Effector memory CD4-positive, alpha-beta T cell (primary cell): ENCODE data around the gene RPS6KL1.

Experiments used
- DNase-seq, 3 donors: peaks; one replicate each; pipeline ENCODE4 v3.0.0-alpha.2; 2020
- H3K27ac ChIP-seq: 2 replicates; pipeline ENCODE4 v1.7.0; 2013; ENCODE audit warnings: mild to moderate bottlenecking, low read length, moderate library complexity; ENCODE audit not compliant: insufficient read depth, poor library complexity, severe bottlenecking
- H3K27me3 ChIP-seq: replicated peaks from 2 replicates; pipeline ENCODE4 v1.7.0; 2013; ENCODE audit warnings: mild to moderate bottlenecking, low read length; ENCODE audit not compliant: insufficient read depth, control insufficient read depth, poor library complexity, severe bottlenecking
- H3K36me3 ChIP-seq: 2 replicates; pipeline ENCODE4 v1.7.0; 2013; ENCODE audit warnings: mild to moderate bottlenecking, low read length, moderate library complexity; ENCODE audit not compliant: control insufficient read depth, insufficient read depth
- H3K4me1 ChIP-seq: 2 replicates; pipeline ENCODE4 v1.7.0; 2013; ENCODE audit warnings: low read length, mild to moderate bottlenecking; ENCODE audit not compliant: control insufficient read depth, insufficient read depth, poor library complexity, severe bottlenecking
- H3K4me3 ChIP-seq: 2 replicates; pipeline ENCODE4 v1.7.0; 2013; ENCODE audit warnings: low read length, low read depth, mild to moderate bottlenecking; ENCODE audit not compliant: insufficient read depth, poor library complexity, severe bottlenecking
- H3K9me3 ChIP-seq: 2 replicates; pipeline ENCODE4 v1.7.0; 2013; ENCODE audit warnings: mild to moderate bottlenecking, low read length, moderate library complexity; ENCODE audit not compliant: control insufficient read depth

RPS6KL1 gene

GRCh38 chr14:74945852-74946658 is 23.0 kb upstream of the RPS6KL1 start:
- Histone ChIP-seq H3K9me3 (no peaks in the 10 kb centered on the region), H3K36me3 (no peaks in the 10 kb centered on the region), H3K27me3 (no peaks in the 10 kb centered on the region), H3K27ac (no peak overlapping the region), H3K4me1 (peaks cover 24% of the 10 kb centered on the region), H3K4me3 (no peak overlapping the region)
- peak; percentile 36 to 58 (median 48) for DNase-seq

- H3K4me3 ChIP-seq: no peak overlapping the region
- no peak for DNase-seq
- H3K27me3 ChIP-seq: no peaks in the 10 kb centered on the region
- no peaks in the 10 kb centered on the region for H3K36me3 ChIP-seq
- peaks cover 26% of the 10 kb centered on the region for H3K4me1 ChIP-seq
- H3K27ac ChIP-seq: no peak overlapping the region
- no peaks in the 10 kb centered on the region for H3K9me3 ChIP-seq
These were observed 22.3 kb upstream of the RPS6KL1 start for GRCh38 chr14:74945261-74945851.

GRCh38 chr14:74942608-74943007 is 19.5 kb upstream of the RPS6KL1 start:
- Histone ChIP-seq H3K27me3 (no peaks in the 10 kb centered on the region), H3K36me3 (no peaks in the 10 kb centered on the region), H3K4me1 (peaks cover 26% of the 10 kb centered on the region), H3K27ac (peak overlapping the region; percentile 56), H3K9me3 (no peaks in the 10 kb centered on the region), H3K4me3 (no peak overlapping the region)
- no peak for DNase-seq

- Histone ChIP-seq H3K27ac (peak overlapping the region; percentile 56), H3K4me1 (peaks cover 26% of the 10 kb centered on the region), H3K4me3 (peak overlapping the region; percentile 32)
These were observed 19.1 kb upstream of the RPS6KL1 start for GRCh38 chr14:74942181-74942580.

GRCh38 chr14:74941676-74942097 is 18.6 kb upstream of the RPS6KL1 start:
- peaks cover 26% of the 10 kb centered on the region for H3K4me1 ChIP-seq
- DNase-seq: peak in 2 of 3 donors; percentile 15 to 37
- H3K36me3 ChIP-seq: no peaks in the 10 kb centered on the region
- no peaks in the 10 kb centered on the region for H3K27me3 ChIP-seq
- H3K4me3 ChIP-seq: peak overlapping the region; percentile 32
- H3K27ac ChIP-seq: peak overlapping the region; percentile 56
- no peaks in the 10 kb centered on the region for H3K9me3 ChIP-seq

More at GRCh38 chr14:74942181-74942580, 19.1 kb upstream of the RPS6KL1 start:
- Histone ChIP-seq H3K9me3 (no peaks in the 10 kb centered on the region), H3K36me3 (no peaks in the 10 kb centered on the region), H3K27me3 (no peaks in the 10 kb centered on the region)
- no peak for DNase-seq

GRCh38 chr14:74940956-74941565 is 18.0 kb upstream of the RPS6KL1 start:
- H3K4me3 ChIP-seq: peak overlapping the region; percentile 32
- H3K36me3 ChIP-seq: no peaks in the 10 kb centered on the region
- H3K9me3 ChIP-seq: no peaks in the 10 kb centered on the region
- no peaks in the 10 kb centered on the region for H3K27me3 ChIP-seq
- H3K4me1 ChIP-seq: peaks cover 26% of the 10 kb centered on the region
- DNase-seq: no peak
- H3K27ac ChIP-seq: peak overlapping the region; percentile 56

- Histone ChIP-seq H3K4me3 (no peak overlapping the region), H3K27ac (no peak overlapping the region), H3K27me3 (no peaks in the 10 kb centered on the region), H3K4me1 (peaks cover 26% of the 10 kb centered on the region), H3K9me3 (no peaks in the 10 kb centered on the region), H3K36me3 (no peaks in the 10 kb centered on the region)
- no peak for DNase-seq
These were observed 15.8 kb upstream of the RPS6KL1 start for GRCh38 chr14:74938531-74939495.

GRCh38 chr14:74937171-74937570 is 14.1 kb upstream of the RPS6KL1 start:
- Histone ChIP-seq H3K27me3 (no peaks in the 10 kb centered on the region), H3K27ac (no peak overlapping the region), H3K36me3 (no peaks in the 10 kb centered on the region), H3K4me1 (peaks cover 13% of the 10 kb centered on the region), H3K4me3 (no peak overlapping the region), H3K9me3 (no peaks in the 10 kb centered on the region)
- no peak for DNase-seq

GRCh38 chr14:74936731-74937130 is 13.7 kb upstream of the RPS6KL1 start:
- H3K36me3 ChIP-seq: no peaks in the 10 kb centered on the region
- H3K27ac ChIP-seq: no peak overlapping the region
- no peak overlapping the region for H3K4me3 ChIP-seq
- peaks cover 9% of the 10 kb centered on the region for H3K4me1 ChIP-seq
- H3K27me3 ChIP-seq: no peaks in the 10 kb centered on the region
- H3K9me3 ChIP-seq: no peaks in the 10 kb centered on the region
- DNase-seq: no peak
